Measurements from ENCODE around the gene ABCB8. TPM values are rescaled to one million over a fixed set of nuclear protein-coding genes. Genes with fewer than 3 reads are reported as not detected.
A peak's percentile ranks its signal among the peaks of the same experiment; 100 is the strongest.

ABCB8 gene
- polyA plus RNA-seq, 4 donors, result 15.5 to 34.4 (median 27.2) TPM

DNA sequence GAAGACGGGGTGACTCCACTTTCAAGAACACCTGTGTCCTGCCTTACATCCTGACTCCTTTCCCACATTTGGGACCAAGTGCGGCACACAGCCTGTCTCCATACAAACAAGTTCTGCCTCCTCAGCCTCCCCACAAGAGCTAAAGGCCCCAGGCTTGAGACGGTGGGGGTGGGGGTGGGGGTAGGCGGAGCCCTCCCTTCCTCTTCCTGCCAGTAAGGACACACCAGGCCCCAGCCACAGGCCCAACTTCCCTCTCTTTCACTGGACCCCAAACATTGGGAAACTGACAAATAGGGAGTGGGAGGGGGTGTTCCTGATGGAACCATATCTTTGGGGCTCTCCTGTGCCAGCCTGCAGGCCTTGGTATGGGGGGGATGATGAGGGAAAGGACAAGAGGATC lies 24.8 kb downstream of the ABCB8 start:
- DNase-seq (ENCODE audit: low read depth in 4 of 4, low spot score in 2 of 4), result no peak

DNA sequence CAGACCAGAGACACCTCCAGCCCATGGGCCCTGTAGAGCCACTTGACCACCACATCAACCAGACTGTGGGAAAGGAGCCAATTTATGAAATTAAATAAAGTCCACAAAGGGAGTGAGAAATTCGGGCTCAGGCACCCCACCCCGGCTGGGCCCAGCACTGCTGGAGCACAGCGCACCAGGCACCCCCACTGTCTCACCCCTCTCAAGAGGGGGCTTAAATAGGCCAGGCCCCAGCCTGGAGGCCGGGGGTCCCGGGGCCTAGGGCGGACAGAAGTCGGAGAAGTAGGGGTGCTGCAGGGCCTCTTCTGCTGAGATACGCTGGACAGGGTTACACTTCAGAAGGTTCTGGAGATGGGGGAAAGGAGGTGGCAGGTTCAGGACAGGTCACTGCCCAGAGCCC lies 25.5 kb downstream of the ABCB8 start:
- no peak for DNase-seq (ENCODE audit: low read depth in 4 of 4, low spot score in 2 of 4)

- DNase-seq (ENCODE audit: low read depth in 4 of 4, low spot score in 2 of 4), result no peak
Observed at GRCh38 chr7:151056283-151056665, 28.0 kb downstream of the ABCB8 start.

DNA sequence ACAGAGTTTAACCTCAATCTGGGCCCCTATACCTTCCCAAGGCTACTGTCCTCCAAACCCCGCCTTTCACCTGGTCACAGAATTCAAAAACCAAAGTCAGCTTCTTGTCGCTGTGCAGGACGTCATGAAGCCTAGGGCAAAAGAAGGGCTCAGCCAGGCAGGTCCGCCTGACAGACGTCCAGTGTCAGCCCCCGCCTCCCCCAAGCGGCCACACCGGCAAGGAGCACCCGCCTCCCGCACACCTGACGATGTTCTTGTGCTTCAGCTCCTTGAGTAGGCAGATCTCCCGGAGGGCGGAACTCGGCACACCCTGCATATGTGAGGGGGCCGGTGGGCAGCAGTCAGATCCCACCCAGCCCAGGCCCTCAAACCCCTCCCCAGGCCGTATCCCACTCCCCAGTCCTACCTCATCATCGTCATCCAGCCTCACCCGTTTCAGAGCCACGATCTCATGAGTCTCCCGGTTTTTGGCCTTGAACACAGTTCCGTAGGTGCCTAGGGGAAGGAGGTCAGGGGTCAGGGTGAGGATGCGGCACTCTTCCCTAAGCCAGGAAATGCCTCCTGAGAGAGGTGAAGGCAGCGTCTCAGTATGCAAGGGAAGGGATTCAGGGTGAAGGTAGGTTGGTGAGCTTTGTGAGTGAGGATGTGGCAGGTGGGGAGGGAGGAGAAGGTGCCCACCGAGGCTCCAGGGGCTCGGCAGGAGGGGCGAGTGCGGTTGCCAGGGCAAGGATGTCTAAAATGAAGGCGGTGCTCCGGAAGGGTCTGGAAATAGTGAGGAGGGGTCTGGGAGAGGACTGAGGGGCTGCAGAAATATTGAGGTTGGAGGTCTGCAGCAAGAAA lies 28.6 kb downstream of the ABCB8 start:
- DNase-seq (ENCODE audit: low read depth in 4 of 4, low spot score in 2 of 4), result no peak

GRCh38 chr7:151057506-151057988 lies 29.3 kb downstream of the ABCB8 start, which contains the start of gene CDK5:
Gene CDK5 (minus strand): TSS chr7:151057897. CDS start chr7:151057848, 49 bp downstream.
- DNase-seq (ENCODE audit: low read depth in 4 of 4, low spot score in 2 of 4), result no peak

DNA sequence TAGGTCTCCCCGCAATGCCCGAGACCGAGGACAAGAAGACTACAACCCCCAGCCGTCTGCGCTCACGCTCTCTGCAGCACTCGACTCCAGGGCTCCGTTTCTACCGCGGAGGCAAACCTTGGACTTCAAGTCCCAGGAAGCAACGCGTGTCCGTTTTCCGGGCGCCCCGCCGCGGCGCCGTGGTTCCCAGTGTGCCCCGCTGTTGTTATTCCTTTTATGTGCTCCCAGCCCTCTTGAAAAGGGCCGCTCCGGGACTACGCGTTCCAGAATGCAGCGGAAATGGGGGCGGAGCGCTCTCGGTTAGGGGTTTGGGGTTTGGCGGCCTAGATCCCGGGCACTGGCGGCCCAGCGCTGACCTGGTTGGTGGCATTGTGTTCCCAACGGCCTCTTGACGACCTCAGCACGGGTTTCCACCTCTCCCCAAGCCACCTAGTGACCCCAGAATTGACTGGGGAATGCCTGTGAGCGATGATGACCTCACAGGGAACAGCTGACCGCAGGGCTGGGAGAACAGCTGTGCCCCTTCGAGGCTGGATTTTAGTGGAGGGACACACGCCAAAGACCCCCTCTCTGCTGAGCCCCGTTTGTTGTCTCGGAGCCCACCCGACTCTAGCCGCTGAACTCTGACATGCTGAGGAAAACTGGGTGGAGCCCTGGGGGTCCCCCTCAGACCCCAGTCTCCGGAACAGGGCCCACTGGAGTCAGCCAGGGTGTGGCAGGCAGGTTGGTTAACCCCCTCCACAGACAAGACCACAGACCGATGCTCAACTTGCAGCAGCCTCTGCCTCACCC lies 29.9 kb downstream of the ABCB8 start:
- peak; percentile 94 to 99 (median 96) for DNase-seq (ENCODE audit: low read depth in 4 of 4, low spot score in 2 of 4)

- DNase-seq (ENCODE audit: low read depth in 4 of 4, low spot score in 2 of 4), result no peak
Observed at GRCh38 chr7:151058781-151059366, 30.6 kb downstream of the ABCB8 start.

- no peak for DNase-seq (ENCODE audit: low read depth in 4 of 4, low spot score in 2 of 4)
Observed at GRCh38 chr7:151059367-151060112, 31.3 kb downstream of the ABCB8 start, which contains the start of gene SLC4A2. Gene SLC4A2 (plus strand): TSS chr7:151059589. CDS start chr7:151061988, 2,399 bp downstream.

DNA sequence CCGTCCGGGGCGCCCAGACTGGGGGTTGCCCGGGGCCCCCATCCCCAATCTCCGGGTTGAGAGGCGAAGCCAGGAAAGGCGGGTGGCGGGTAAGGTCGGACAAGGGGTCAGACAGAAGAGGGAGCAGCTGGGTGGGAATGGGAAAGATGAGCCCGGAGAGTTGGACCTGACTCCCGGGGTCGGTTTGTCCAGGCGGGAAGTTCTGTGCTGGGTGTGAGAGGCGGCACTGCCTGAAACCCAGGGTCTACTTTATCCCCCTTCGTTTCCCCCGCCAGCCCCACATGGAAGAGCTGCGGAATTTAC lies 31.8 kb downstream of the ABCB8 start:
- DNase-seq (ENCODE audit: low read depth in 4 of 4, low spot score in 2 of 4), result no peak

GRCh38 chr7:151060416-151061212 lies 32.4 kb downstream of the ABCB8 start:
- DNase-seq (ENCODE audit: low read depth in 4 of 4, low spot score in 2 of 4), result no peak

- no peak for DNase-seq (ENCODE audit: low read depth in 4 of 4, low spot score in 2 of 4)
Observed at GRCh38 chr7:151061213-151062110, 33.2 kb downstream of the ABCB8 start.

DNA sequence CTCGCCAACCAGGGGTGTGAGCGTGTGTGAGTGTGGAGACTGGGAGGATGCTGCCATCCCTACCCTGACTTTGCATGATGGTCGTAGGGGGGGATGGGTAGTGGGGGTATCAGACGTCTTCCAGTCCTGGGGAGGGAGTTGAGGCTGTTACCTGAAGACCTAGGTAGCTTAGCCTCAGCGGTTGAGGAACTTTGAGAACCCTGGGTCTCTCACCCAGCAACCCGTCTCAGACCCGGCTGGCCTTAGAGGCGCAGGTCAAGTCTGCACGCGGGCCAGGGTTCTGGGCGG lies 33.8 kb downstream of the ABCB8 start:
- DNase-seq (ENCODE audit: low read depth in 4 of 4, low spot score in 2 of 4), result no peak

DNA sequence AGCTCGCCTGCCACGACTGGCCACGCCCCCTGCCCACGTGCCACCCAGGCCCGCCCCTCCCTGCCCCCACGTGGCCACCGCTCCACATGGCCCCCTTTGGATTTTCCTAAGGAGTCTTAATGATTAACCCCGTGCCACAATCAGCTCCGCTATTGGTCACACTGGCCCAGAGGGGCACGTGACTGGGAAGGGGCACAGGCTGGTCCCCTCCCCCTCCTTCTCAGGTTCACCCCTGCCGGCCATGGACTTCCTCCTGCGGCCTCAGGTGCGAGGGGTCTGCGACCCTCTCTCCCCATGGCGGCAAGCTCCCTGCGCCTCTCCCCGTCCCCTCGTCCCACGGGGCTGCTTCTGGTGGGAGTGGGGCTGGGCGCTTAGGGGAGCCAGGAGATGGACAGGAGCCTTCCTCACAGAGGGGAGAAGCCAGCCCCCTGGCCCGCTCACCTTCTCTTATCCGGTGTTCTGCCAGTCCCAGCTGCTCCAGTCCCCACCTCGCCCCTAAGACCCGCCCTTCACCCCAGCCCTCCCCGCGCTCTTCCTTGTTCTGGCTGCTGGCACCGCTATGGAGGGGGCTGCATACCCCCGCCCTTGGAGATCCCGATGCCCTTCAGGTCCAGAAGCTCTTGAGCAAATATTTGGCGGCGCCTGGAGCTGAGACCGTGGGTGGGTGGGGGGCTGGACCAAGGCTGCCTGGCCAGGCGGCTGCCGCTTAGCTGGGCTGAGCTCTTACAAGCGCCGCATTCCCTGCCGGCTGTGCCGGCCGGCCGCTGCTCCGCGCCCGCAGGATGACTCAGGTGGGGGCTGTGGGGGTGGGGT lies 34.4 kb downstream of the ABCB8 start:
- DNase-seq (ENCODE audit: low read depth in 4 of 4, low spot score in 2 of 4), result peak in 1 of 4 donors; percentile 71

DNA sequence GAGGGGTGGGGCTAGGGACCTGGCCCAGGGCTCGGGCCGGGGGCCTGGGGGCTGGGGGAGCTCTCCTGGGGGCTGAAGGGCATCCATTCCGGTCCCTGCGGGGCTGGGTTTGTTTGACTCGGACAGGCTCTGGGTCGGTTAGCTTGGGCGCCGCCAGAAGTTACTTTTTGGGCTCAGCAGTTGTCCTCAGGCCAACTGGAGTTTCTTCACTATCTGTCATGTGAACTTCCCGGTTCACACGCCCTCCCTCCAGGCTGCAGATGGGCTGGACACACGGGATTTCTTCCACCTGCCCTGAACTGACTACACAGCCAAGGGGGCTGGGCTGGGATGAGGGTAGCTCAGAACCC lies 34.9 kb downstream of the ABCB8 start:
- DNase-seq (ENCODE audit: low read depth in 4 of 4, low spot score in 2 of 4), result no peak

DNA sequence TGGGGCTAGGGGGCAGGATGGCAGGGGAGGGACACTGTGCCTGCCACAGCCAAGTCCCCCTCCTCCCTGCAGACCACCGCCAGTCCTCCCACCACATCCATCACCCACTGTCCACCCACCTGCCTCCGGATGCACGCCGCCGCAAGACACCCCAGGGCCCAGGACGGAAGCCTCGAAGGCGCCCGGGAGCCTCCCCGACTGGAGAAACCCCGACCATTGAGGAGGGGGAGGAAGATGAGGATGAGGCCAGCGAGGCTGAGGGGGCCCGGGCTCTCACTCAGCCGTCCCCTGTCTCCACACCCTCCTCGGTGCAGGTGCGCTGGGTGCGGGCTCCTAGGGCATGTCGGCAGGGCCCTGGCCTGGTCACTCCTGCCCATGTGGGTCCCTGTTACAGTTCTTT lies 36.2 kb downstream of the ABCB8 start:
- no peak for DNase-seq (ENCODE audit: low read depth in 4 of 4, low spot score in 2 of 4)

- DNase-seq (ENCODE audit: low read depth in 4 of 4, low spot score in 2 of 4), result no peak
Observed at GRCh38 chr7:151064993-151065392, 36.7 kb downstream of the ABCB8 start.

- no peak for DNase-seq (ENCODE audit: low read depth in 4 of 4, low spot score in 2 of 4)
Observed at GRCh38 chr7:151065516-151065915, 37.3 kb downstream of the ABCB8 start.

DNA sequence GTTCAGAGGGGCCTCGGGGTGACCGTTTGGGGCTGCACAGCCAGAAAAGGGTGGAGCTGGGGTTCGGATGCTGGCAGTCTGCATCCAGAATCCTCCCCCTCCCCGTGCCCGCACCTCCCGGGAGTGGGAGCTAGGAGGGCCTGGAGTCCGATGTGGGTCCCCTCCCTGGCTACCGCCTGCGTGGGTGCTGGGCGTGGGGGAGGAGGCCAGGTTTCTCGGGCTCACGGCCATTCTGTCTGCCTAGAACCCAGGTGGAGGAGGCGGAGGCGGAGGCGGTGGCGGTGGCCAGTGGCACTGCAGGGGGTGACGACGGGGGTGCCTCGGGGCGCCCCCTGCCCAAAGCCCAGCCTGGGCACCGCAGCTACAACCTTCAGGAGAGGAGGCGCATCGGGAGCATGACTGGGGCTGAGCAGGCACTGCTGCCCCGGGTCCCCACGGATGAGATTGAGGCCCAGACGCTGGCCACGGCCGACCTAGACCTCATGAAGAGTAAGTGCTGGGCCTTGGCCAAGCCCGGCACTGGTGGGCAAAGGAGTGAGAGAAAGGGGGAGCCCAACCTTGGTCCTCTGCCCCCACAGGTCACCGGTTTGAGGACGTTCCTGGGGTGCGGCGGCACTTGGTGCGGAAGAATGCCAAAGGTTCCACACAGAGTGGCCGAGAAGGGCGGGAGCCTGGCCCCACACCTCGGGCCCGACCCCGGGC lies 38.2 kb downstream of the ABCB8 start:
- DNase-seq (ENCODE audit: low read depth in 4 of 4, low spot score in 2 of 4), result no peak
